Upper lobe of left lung (tissue), 6 donors: Measurements from ENCODE around the gene NR1H4. TPM values are rescaled to one million over a fixed set of nuclear protein-coding genes. Genes with fewer than 3 reads are reported as not detected.

Experiments
- ATAC-seq, 2 donors: fragments of 200-7000 bp; cut with Tn5 transposase; one replicate each; pipeline ENCODE4 v1.9.1; 2022; ENCODE audit warnings: mild to moderate bottlenecking in 2 of 2, moderate library complexity in 2 of 2; ENCODE audit not compliant: low FRiP score in 2 of 2
- DNase-seq, 2 donors: peaks; one replicate each; pipeline ENCODE4 v3.0.0-alpha.2; 2019 to 2020
- H3K27ac ChIP-seq, 4 donors: fragments of 200-600 bp; sonication (generic); one replicate each; pipeline ENCODE4 v1.5.1; 2016 to 2019
- H3K27me3 ChIP-seq, 4 donors: fragments of 200-600 bp; sonication (generic); one replicate each; pipeline ENCODE4 v1.5.1; 2017 to 2019
- H3K36me3 ChIP-seq, 4 donors: fragments of 200-600 bp; sonication (generic); one replicate each; pipeline ENCODE4 v1.5.1; 2016 to 2019
- H3K4me1 ChIP-seq, 4 donors: fragments of 200-600 bp; sonication (generic); one replicate each; pipeline ENCODE4 v1.5.1; 2018 to 2019
- H3K4me3 ChIP-seq, 4 donors: fragments of 200-600 bp; sonication (generic); one replicate each; pipeline ENCODE4 v1.5.1; 2017 to 2019; ENCODE audit warnings: mild to moderate bottlenecking in 2 of 4, moderate library complexity in 1 of 4
- H3K9me3 ChIP-seq, 4 donors: fragments of 200-600 bp; sonication (generic); one replicate each; pipeline ENCODE4 v1.5.1; 2018 to 2019
- EP300 ChIP-seq, 4 donors: sonication (generic); formaldehyde crosslinking; IDR thresholded peaks; one replicate each; pipeline ENCODE4 v1.5.1; 2017; ENCODE audit warnings: antibody characterized with exemption in 4 of 4, control low read depth in 2 of 4
- POLR2A ChIP-seq, 4 donors: fragments of 450-650 bp; IDR thresholded peaks; one replicate each; pipeline ENCODE4 v1.5.1; 2016 to 2017; ENCODE audit warnings: antibody characterized with exemption in 4 of 4, mild to moderate bottlenecking in 2 of 4
- POLR2AphosphoS5 ChIP-seq, 2 donors: sonication (generic); formaldehyde crosslinking; IDR thresholded peaks; one replicate each; pipeline ENCODE4 v1.5.1; 2017; ENCODE audit warnings: antibody characterized with exemption in 2 of 2
- whole genome bisulfite sequencing, 2 donors: methylation state at CpG; one replicate each; pipeline ENCODE4 v1.1.5; 2017 to 2018; 5-methylcytosine and 5-hydroxymethylcytosine counted together
- total RNA-seq, 6 donors: library from RNA; depleted of rRNA in 4 of 6; stranded (reverse); fragments of >200 nt in 4 of 6; gene quantifications; one replicate each; pipeline versions ENCODE4 v1.1.0 to v1.2.1, GENCODE V29; 2016 to 2021
- TF ChIP-seq, protein P1 (sequence below), 6 experiments: fragments of 450-650 bp in 4 of 6; fragments of 200-600 bp in 2 of 6; sonication (generic) in 2 of 6; IDR thresholded peaks; one replicate each; pipeline ENCODE4 v1.5.1; 2016 to 2019; ENCODE audit warnings: antibody characterized with exemption in 6 of 6
- donor health status: DM: no; HTN: no; CAD: no; lungs with moderate emphysema.
- donor health status: DM: no; HTN: yes; CAD: no; lungs with severe emphysema.

Gene NR1H4
- total RNA-seq, 6 donors from 2014 or later = 0.09 to 0.20 TPM; not detected in 4

DNA sequence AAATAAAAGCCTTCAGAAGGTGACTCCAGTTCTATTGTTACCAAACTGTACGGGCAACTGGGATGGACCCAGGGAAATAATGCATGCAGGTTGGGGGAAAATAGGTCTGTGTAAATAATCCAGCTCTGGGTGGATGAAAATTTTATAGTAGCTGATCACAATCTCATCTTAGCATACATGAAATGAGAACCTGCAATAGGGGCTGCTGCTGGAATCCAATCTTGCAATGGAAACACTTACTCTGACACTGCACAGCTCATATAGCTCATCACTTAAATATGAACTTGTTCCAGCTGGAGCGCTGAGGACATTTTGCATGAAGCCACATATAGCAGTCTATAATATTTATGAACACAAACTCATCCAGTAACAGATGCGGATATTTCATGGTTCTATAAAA, 59.7 kb downstream of the NR1H4 start:
- H3K9me3 ChIP-seq = no peaks in the 10 kb centered on the region
- no peak for ATAC-seq
- no peaks in the 10 kb centered on the region for H3K27me3 ChIP-seq
- no peaks in the 10 kb centered on the region for H3K4me1 ChIP-seq
- no peak overlapping the region for H3K27ac ChIP-seq
- 89 to 94% methylated on average over 3 of the region's 3 CpGs for WGBS, 2 donors
- TF ChIP-seq EP300 (IDR thresholded peaks at IDR 0.05) (no peak), POLR2AphosphoS5 (IDR thresholded peaks at IDR 0.05) (no peak)
- H3K4me3 ChIP-seq = no peak overlapping the region
- DNase-seq = no peak
- H3K36me3 ChIP-seq = no peaks in the 10 kb centered on the region

DNA sequence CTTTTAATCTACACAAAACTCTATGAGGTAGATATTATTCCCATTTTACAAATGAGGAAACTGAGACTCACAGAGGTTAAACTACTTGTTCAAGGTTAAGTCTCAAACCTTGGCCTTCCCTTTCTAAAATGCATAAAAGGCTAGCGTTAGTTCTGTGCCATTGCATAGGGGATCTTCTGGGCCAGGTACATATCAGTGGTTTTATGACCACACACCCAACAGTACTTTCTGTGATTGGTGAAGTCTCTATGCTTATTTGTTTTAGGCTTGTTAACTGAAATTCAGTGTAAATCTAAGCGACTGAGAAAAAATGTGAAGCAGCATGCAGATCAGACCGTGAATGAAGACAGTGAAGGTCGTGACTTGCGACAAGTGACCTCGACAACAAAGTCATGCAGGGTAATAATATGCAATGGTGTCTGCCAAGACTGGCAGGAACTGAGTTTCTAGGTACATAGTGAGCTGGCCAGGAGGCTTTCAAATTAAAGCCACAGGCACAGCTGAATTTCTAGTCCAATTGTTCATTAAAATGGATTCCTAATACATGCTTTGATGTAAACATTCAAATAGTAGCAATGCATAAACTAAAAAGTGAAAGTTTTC, 61.1 kb downstream of the NR1H4 start:
- Histone ChIP-seq H3K4me3 (no peak overlapping the region), H3K27me3 (no peaks in the 10 kb centered on the region), H3K9me3 (no peaks in the 10 kb centered on the region), H3K4me1 (no peaks in the 10 kb centered on the region), H3K36me3 (no peaks in the 10 kb centered on the region), H3K27ac (no peak overlapping the region)
- 69 to 74% methylated on average over 6 of the region's 6 CpGs for WGBS, 2 donors
- ATAC-seq (no peak), DNase-seq (no peak)
- TF ChIP-seq POLR2AphosphoS5 (IDR thresholded peaks at IDR 0.05) = no peak
- no peak for TF ChIP-seq POLR2A (IDR thresholded peaks at IDR 0.05)
- no peak for TF ChIP-seq EP300 (IDR thresholded peaks at IDR 0.05)
- TF ChIP-seq, protein P1, sequence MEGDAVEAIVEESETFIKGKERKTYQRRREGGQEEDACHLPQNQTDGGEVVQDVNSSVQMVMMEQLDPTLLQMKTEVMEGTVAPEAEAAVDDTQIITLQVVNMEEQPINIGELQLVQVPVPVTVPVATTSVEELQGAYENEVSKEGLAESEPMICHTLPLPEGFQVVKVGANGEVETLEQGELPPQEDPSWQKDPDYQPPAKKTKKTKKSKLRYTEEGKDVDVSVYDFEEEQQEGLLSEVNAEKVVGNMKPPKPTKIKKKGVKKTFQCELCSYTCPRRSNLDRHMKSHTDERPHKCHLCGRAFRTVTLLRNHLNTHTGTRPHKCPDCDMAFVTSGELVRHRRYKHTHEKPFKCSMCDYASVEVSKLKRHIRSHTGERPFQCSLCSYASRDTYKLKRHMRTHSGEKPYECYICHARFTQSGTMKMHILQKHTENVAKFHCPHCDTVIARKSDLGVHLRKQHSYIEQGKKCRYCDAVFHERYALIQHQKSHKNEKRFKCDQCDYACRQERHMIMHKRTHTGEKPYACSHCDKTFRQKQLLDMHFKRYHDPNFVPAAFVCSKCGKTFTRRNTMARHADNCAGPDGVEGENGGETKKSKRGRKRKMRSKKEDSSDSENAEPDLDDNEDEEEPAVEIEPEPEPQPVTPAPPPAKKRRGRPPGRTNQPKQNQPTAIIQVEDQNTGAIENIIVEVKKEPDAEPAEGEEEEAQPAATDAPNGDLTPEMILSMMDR (IDR thresholded peaks at IDR 0.05) = no peak

DNA sequence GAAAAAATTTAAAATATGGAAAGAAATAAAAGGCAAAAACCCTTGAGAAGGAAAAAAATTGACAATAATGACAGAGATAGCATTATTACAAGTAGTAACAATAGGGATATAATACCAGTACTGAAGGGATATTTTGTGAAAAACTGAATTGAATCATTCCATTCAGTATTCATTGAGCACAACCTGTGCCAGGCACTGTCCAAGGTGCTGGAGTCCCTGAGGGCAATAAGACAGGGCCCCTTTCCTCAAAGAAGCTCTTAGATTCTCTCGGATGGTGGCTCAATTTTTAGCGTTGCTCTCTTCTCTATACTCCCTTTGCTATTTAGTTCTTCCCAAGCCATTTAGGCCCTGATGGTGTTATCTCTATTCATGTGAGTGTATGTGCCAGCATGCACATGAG, 65.5 kb downstream of the NR1H4 start:
- Histone ChIP-seq H3K27me3 (no peaks in the 10 kb centered on the region), H3K4me3 (no peak overlapping the region), H3K4me1 (no peaks in the 10 kb centered on the region), H3K36me3 (no peaks in the 10 kb centered on the region), H3K27ac (no peak overlapping the region), H3K9me3 (no peaks in the 10 kb centered on the region)
- no peak for ATAC-seq
- TF ChIP-seq, protein P1 (IDR thresholded peaks at IDR 0.05) = no peak
- TF ChIP-seq EP300 (IDR thresholded peaks at IDR 0.05) = no peak
- no peak for TF ChIP-seq POLR2AphosphoS5 (IDR thresholded peaks at IDR 0.05)
- DNase-seq = no peak
- 31 to 40% methylated on average over 2 of the region's 2 CpGs for WGBS, 2 donors

DNA sequence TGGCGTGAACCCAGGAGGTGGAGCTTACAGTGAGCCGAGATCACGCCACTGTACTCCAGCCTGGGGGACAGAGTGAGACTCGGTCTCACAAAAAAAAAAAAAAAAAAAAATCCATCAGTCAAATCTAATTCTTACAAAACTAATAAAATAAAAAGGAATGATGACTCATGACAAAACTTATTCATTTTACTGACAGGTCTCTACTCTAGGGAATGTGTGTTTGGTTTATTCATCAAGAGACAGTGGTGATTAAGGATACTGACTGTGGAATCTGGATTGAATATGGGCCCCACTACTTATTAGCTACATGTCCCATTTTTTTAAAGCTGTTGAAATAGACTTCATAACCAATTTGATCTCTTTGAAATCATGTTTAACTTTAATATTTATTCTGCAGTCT, 70.5 kb downstream of the NR1H4 start:
- Histone ChIP-seq H3K4me1 (no peaks in the 10 kb centered on the region), H3K27me3 (no peaks in the 10 kb centered on the region), H3K9me3 (no peaks in the 10 kb centered on the region), H3K36me3 (no peaks in the 10 kb centered on the region), H3K27ac (no peak overlapping the region), H3K4me3 (no peak overlapping the region)
- ATAC-seq (no peak), DNase-seq (no peak)
- TF ChIP-seq POLR2A (IDR thresholded peaks at IDR 0.05) (no peak), EP300 (IDR thresholded peaks at IDR 0.05) (no peak), POLR2AphosphoS5 (IDR thresholded peaks at IDR 0.05) (no peak)
- TF ChIP-seq, protein P1 (IDR thresholded peaks at IDR 0.05) = no peak
- WGBS, 2 donors = 95 to 96% methylated on average over 4 of the region's 4 CpGs

DNA sequence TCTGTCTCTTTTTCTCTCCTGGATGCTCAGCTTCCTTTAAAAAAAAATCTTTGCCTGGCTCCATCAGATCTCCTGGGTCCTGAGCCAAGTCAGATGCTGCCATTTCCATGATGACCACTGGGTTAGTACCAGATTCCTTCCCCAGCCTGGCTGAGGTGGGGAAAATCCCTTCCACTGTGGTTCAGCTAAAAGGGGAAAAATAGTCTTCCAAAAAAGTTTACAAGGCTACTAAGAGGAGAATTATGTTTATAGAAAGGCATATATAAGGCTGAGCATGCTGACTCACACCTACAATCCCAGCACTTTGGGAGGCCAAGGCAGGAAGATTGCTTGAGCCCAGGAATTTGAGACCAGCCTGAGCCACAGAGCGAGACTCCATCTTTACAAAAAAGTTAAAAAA, 71.4 kb downstream of the NR1H4 start:
- ATAC-seq = no peak
- H3K4me1 ChIP-seq = no peaks in the 10 kb centered on the region
- H3K4me3 ChIP-seq = no peak overlapping the region
- no peaks in the 10 kb centered on the region for H3K27me3 ChIP-seq
- 69 to 86% methylated on average over 1 of the region's 1 CpG for WGBS, 2 donors
- TF ChIP-seq, protein P1 (IDR thresholded peaks at IDR 0.05) = no peak
- TF ChIP-seq POLR2AphosphoS5 (IDR thresholded peaks at IDR 0.05) (no peak), EP300 (IDR thresholded peaks at IDR 0.05) (no peak), POLR2A (IDR thresholded peaks at IDR 0.05) (no peak)
- H3K27ac ChIP-seq = no peak overlapping the region
- DNase-seq = no peak
- H3K9me3 ChIP-seq = no peaks in the 10 kb centered on the region
- H3K36me3 ChIP-seq = no peaks in the 10 kb centered on the region
